SH-SY5Y (cell line): Measurements from ENCODE around the gene NOX5.

Experiments used
- GATA2 ChIP-seq: IDR thresholded peaks from 2 replicates; pipeline ENCODE4 v1.6.1; 2011; ENCODE audit warnings: mild to moderate bottlenecking, low read depth, low read length
- GATA3 ChIP-seq: IDR thresholded peaks from 2 replicates; pipeline ENCODE4 v1.6.1; 2011; ENCODE audit warnings: low read depth, mild to moderate bottlenecking, low read length, moderate library complexity

DNA sequence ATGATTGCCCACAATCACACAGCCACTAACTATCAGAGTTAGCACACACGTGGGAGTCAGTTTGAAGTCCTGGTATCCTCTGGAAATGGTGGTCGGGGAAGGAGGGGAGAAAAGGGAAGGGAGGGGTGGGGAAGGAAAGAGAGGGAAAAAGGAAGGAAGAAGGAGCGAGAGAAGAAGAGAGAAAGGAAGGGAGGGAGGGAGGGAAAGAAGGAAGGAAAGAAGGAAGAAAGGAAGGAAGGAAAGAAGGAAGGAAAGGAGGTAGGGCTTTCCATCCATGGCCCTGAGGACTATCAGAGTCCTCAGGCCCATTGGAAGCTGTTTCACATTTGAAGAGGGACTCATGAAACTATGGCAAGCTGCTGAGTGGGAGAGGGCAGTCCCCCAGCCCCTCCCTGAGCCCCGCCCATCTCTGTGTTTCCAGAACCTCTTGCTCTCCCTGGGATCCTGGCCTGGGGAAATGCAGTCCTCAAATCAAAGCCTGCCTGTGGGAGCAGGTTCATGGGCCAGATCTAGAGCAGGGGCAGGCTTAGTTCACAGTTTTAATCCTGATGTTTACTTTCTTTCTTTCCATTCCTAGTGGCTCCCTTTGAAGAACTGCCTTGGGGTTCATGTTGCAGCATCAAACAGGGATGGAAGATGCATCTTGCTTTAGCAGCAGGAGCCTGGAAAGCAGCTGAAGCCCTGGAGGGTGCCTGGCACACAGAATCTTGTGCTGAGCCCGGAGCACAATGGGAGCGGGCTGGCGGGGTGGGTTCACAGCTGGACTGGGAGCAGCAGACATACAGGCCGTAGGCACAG lies 79.8 kb downstream of the NOX5 start:
- no peak for TF ChIP-seq GATA2
- TF ChIP-seq GATA3, result no peak
